Cardiac muscle cell (in vitro differentiated cells and primary cell): ENCODE results near the gene GRID1. TPM values are rescaled to one million over a fixed set of nuclear protein-coding genes. Genes with fewer than 3 reads are reported as not detected.

Experiments
- DNase-seq, 2 donors: peaks; one replicate each; pipeline versions ENCODE4 v3.0.0 to v3.0.0-alpha.2; 2010 to 2017; ENCODE audit warnings: low read depth in 1 of 2, low spot score in 1 of 2
- H3K27ac ChIP-seq: fragments of 200-600 bp; sonication (generic); 2 replicates; pipeline ENCODE4 v1.5.1; 2016
- H3K27me3 ChIP-seq: fragments of 200-600 bp; sonication (generic); 2 replicates; pipeline ENCODE4 v1.6.0; 2016; ENCODE audit warnings: control low read depth
- H3K36me3 ChIP-seq: fragments of 200-600 bp; sonication (generic); 2 replicates; pipeline ENCODE4 v1.5.1; 2016; ENCODE audit warnings: control low read depth
- H3K4me1 ChIP-seq: fragments of 200-600 bp; sonication (generic); 2 replicates; pipeline ENCODE4 v1.8.1; 2017; ENCODE audit warnings: low read depth, mild to moderate bottlenecking, mixed run types
- H3K4me3 ChIP-seq: fragments of 200-600 bp; sonication (generic); 2 replicates; pipeline ENCODE4 v1.5.1; 2016; ENCODE audit warnings: mild to moderate bottlenecking
- H3K9me3 ChIP-seq: fragments of 200-600 bp; sonication (generic); 2 replicates; pipeline ENCODE4 v1.5.1; 2017; ENCODE audit warnings: low read depth, mild to moderate bottlenecking, control low read depth
- CTCF ChIP-seq: IDR thresholded peaks from 2 replicates; pipeline ENCODE4 v1.5.1; 2012; ENCODE audit warnings: low read depth, mild to moderate bottlenecking, low read length
- polyA plus RNA-seq: library from polyadenylated mRNA; unstranded; fragments of >200 nt; fragmentation: Nextera tagmentation; extraction: Ambion mirVana; gene quantifications from 2 replicates; pipeline ENCODE4 v1.2.1, GENCODE V29; 2016
- total RNA-seq: library from RNA; depleted of rRNA; stranded (reverse); fragments of >200 nt; gene quantifications from 2 replicates; pipeline ENCODE4 v1.2.3, GENCODE V29; 2016

The GRID1 gene
- total and polyA plus RNA-seq, 2 experiments from 2014 or later: 1.5 to 1.6 TPM

- Histone ChIP-seq H3K4me1 (no peaks in the 10 kb centered on the region), H3K27me3 (no peaks in the 10 kb centered on the region), H3K9me3 (no peaks in the 10 kb centered on the region), H3K36me3 (no peaks in the 10 kb centered on the region), H3K27ac (no peak overlapping the region), H3K4me3 (no peak overlapping the region)
- no peak for TF ChIP-seq CTCF
- DNase-seq: no peak
Measured at GRCh38 chr10:86289577-86289868, 77.1 kb downstream of the GRID1 start.

- no peak for DNase-seq
- no peak overlapping the region for H3K27ac ChIP-seq
- no peak overlapping the region for H3K4me3 ChIP-seq
- no peaks in the 10 kb centered on the region for H3K9me3 ChIP-seq
- no peaks in the 10 kb centered on the region for H3K4me1 ChIP-seq
- H3K36me3 ChIP-seq: no peaks in the 10 kb centered on the region
- TF ChIP-seq CTCF: no peak
- no peaks in the 10 kb centered on the region for H3K27me3 ChIP-seq
Measured at GRCh38 chr10:86288695-86289576, 77.7 kb downstream of the GRID1 start.

- H3K36me3 ChIP-seq: no peaks in the 10 kb centered on the region
- no peak overlapping the region for H3K27ac ChIP-seq
- no peak overlapping the region for H3K4me3 ChIP-seq
- no peaks in the 10 kb centered on the region for H3K27me3 ChIP-seq
- H3K9me3 ChIP-seq: no peaks in the 10 kb centered on the region
- no peak for TF ChIP-seq CTCF
- no peaks in the 10 kb centered on the region for H3K4me1 ChIP-seq
- no peak for DNase-seq
Measured at GRCh38 chr10:86287966-86288579, 78.5 kb downstream of the GRID1 start.

GRCh38 chr10:86287110-86287793, 79.3 kb downstream of the GRID1 start:
- DNase-seq: no peak
- TF ChIP-seq CTCF: no peak
- Histone ChIP-seq H3K9me3 (no peaks in the 10 kb centered on the region), H3K36me3 (no peaks in the 10 kb centered on the region), H3K27ac (no peak overlapping the region), H3K4me1 (no peaks in the 10 kb centered on the region), H3K4me3 (no peak overlapping the region), H3K27me3 (no peaks in the 10 kb centered on the region)

GRCh38 chr10:86286236-86287109, 80.1 kb downstream of the GRID1 start:
- DNase-seq: no peak
- Histone ChIP-seq H3K4me1 (no peaks in the 10 kb centered on the region), H3K9me3 (no peaks in the 10 kb centered on the region), H3K27me3 (no peaks in the 10 kb centered on the region), H3K4me3 (no peak overlapping the region), H3K27ac (no peak overlapping the region), H3K36me3 (no peaks in the 10 kb centered on the region)
- no peak for TF ChIP-seq CTCF
